ENCODE measurements around the gene FAM111A. TPM values are rescaled to one million over a fixed set of nuclear protein-coding genes. Genes with fewer than 3 reads are reported as not detected.

FAM111A gene
- 62.1 TPM for total RNA-seq

GRCh38 chr11:59142530-59143507 lies at the start of gene FAM111A:
Gene FAM111A (plus strand): TSS chr11:59142856. CDS start chr11:59148873, 6,017 bp downstream.

GRCh38 chr11:59106363-59107336 lies 36.0 kb upstream of the FAM111A start, which contains the start of gene FAM111B:
Gene FAM111B (plus strand): TSS chr11:59107237. CDS start chr11:59109626, 2,389 bp downstream.

GRCh38 chr11:59171508-59172322 lies 29.1 kb downstream of the FAM111A start, which contains the start of gene DTX4:
Gene DTX4 (plus strand): TSS chr11:59172132. CDS start chr11:59172596, 464 bp downstream.

Other genes starting within 250 kb of the FAM111A start
- gene GLYATL1, start 203.4 kb upstream of the FAM111A start, total RNA-seq = 5.0 TPM
- not detected for gene GLYATL1B, start 56.5 kb upstream of the FAM111A start, total RNA-seq
- gene FAM111B, start 35.6 kb upstream of the FAM111A start, total RNA-seq = 12.1 TPM
- gene DTX4, start 29.3 kb downstream of the FAM111A start, total RNA-seq = 56.4 TPM
- 9.2 TPM for gene MPEG1, start 70.1 kb downstream of the FAM111A start, total RNA-seq
- gene OR5AN1, start 216.0 kb downstream of the FAM111A start, total RNA-seq = not detected

Data from camera-type eye (tissue), 1 donor.